Measurements from ENCODE around the gene MOCOS.

Gene MOCOS

GRCh38 chr18:36279001-36279400 is 91.7 kb downstream of the MOCOS start:
- no peak for FAIRE-seq

- FAIRE-seq = no peak
Measured at GRCh38 chr18:36281936-36282335, 94.6 kb downstream of the MOCOS start.

GRCh38 chr18:36283448-36283847 is 96.2 kb downstream of the MOCOS start:
- no peak for FAIRE-seq

- FAIRE-seq = no peak
Measured at GRCh38 chr18:36284268-36284667, 97.0 kb downstream of the MOCOS start.

GRCh38 chr18:36284671-36285295 is 97.5 kb downstream of the MOCOS start:
- peak; percentile 97 for FAIRE-seq

- FAIRE-seq = no peak
Measured at GRCh38 chr18:36287653-36288052, 100.4 kb downstream of the MOCOS start.

GRCh38 chr18:36288689-36289088 is 101.4 kb downstream of the MOCOS start:
- FAIRE-seq = no peak

- no peak for FAIRE-seq
Measured at GRCh38 chr18:36294031-36294430, 106.7 kb downstream of the MOCOS start.

GRCh38 chr18:36295214-36295613 is 107.9 kb downstream of the MOCOS start:
- FAIRE-seq = no peak

GRCh38 chr18:36295880-36296301 is 108.6 kb downstream of the MOCOS start:
- FAIRE-seq = no peak

- peak; percentile 14 for FAIRE-seq
Measured at GRCh38 chr18:36296650-36297416, 109.5 kb downstream of the MOCOS start.

- no peak for FAIRE-seq
Measured at GRCh38 chr18:36297417-36298125, 110.3 kb downstream of the MOCOS start, which contains the start of gene FHOD3. TSS of gene FHOD3 (plus strand) at chr18:36297713. CDS start at chr18:36297836, 123 bp downstream.

- no peak for FAIRE-seq
Measured at GRCh38 chr18:36298126-36298741, 110.9 kb downstream of the MOCOS start.

- FAIRE-seq = no peak
Measured at GRCh38 chr18:36299015-36299414, 111.7 kb downstream of the MOCOS start.

- FAIRE-seq = no peak
Measured at GRCh38 chr18:36300211-36300610, 112.9 kb downstream of the MOCOS start.

- FAIRE-seq = no peak
Measured at GRCh38 chr18:36301884-36302283, 114.6 kb downstream of the MOCOS start.

GRCh38 chr18:36302676-36303075 is 115.4 kb downstream of the MOCOS start:
- no peak for FAIRE-seq

GRCh38 chr18:36303211-36303844 is 116.0 kb downstream of the MOCOS start:
- FAIRE-seq = no peak

GRCh38 chr18:36304723-36305122 is 117.4 kb downstream of the MOCOS start:
- no peak for FAIRE-seq

GRCh38 chr18:36305375-36305774 is 118.1 kb downstream of the MOCOS start:
- FAIRE-seq = no peak

GRCh38 chr18:36307513-36307912 is 120.2 kb downstream of the MOCOS start:
- no peak for FAIRE-seq

GRCh38 chr18:36308711-36309435 is 121.6 kb downstream of the MOCOS start:
- FAIRE-seq = no peak
